CD4-positive, alpha-beta T cell treated with Interleukin-6 for 4 hours (primary cell): ENCODE measurements around the gene GOLGA6L9.
A peak's percentile ranks its signal among the peaks of the same experiment; 100 is the strongest.
"Not testable (repeated sequence)": the region's sequence is repeated elsewhere in the genome, so short reads cannot be mapped to it uniquely, and the experiment has no call there.

Source experiments
- DNase-seq: peaks from one replicate; pipeline ENCODE4 v3.0.0-alpha.2; 2020; ENCODE audit warnings: mixed read lengths

GOLGA6L9 gene

GRCh38 chr15:82469381-82469780, 39.8 kb downstream of the GOLGA6L9 start:
- not testable (repeated sequence) for DNase-seq

- peak; percentile 1 for DNase-seq
Observed at GRCh38 chr15:82472269-82472982, 42.8 kb downstream of the GOLGA6L9 start.

GRCh38 chr15:82474596-82475325, 45.1 kb downstream of the GOLGA6L9 start:
- DNase-seq, result not testable (repeated sequence)

GRCh38 chr15:82475345-82475967, 45.8 kb downstream of the GOLGA6L9 start:
- DNase-seq, result not testable (repeated sequence)

- DNase-seq, result not testable (repeated sequence)
Observed at GRCh38 chr15:82476697-82477342, 47.2 kb downstream of the GOLGA6L9 start.

GRCh38 chr15:82477343-82478057, 47.9 kb downstream of the GOLGA6L9 start:
- DNase-seq, result not testable (repeated sequence)
